ACC112 (cell line): ENCODE results near the gene KCNMB2.

ENCODE experiments used
- H2AFZ ChIP-seq: fragments of 200-600 bp; sonication (generic); one replicate; pipeline ENCODE4 v1.6.0; 2017; ENCODE audit warnings: antibody characterized with exemption, low read length; ENCODE audit not compliant: unreplicated experiment
- H3K27ac ChIP-seq: fragments of 200-600 bp; sonication (generic); 2 replicates; pipeline ENCODE4 v1.5.1; 2014; ENCODE audit warnings: low read depth, mild to moderate bottlenecking, antibody characterized with exemption, low read length, moderate library complexity
- H3K27me3 ChIP-seq: fragments of 200-600 bp; sonication (generic); 2 replicates; pipeline ENCODE4 v1.6.1; 2014; ENCODE audit warnings: mild to moderate bottlenecking, antibody characterized with exemption, low read length, moderate library complexity, mixed read lengths; ENCODE audit not compliant: insufficient read depth
- H3K36me3 ChIP-seq: fragments of 200-600 bp; sonication (generic); 2 replicates; pipeline ENCODE4 v1.6.1; 2016; ENCODE audit warnings: mild to moderate bottlenecking, antibody characterized with exemption, low read length, moderate library complexity, mixed read lengths; ENCODE audit not compliant: insufficient read depth
- H3K4me1 ChIP-seq: fragments of 200-600 bp; sonication (generic); one replicate; pipeline ENCODE4 v1.6.1; 2016; ENCODE audit warnings: low read length, mixed read lengths; ENCODE audit not compliant: insufficient read depth, unreplicated experiment, control insufficient read depth
- H3K4me3 ChIP-seq: fragments of 200-600 bp; sonication (generic); 2 replicates; pipeline ENCODE4 v1.5.1; 2014; ENCODE audit warnings: mild to moderate bottlenecking, low read depth, low read length
- H3K79me2 ChIP-seq: fragments of 200-600 bp; sonication (generic); one replicate; pipeline ENCODE4 v1.6.0; 2016; ENCODE audit warnings: low read length; ENCODE audit not compliant: control insufficient read depth, unreplicated experiment, insufficient read depth

KCNMB2 gene

GRCh38 chr3:178778589-178778988 lies 242.4 kb downstream of the KCNMB2 start:
- Histone ChIP-seq H3K4me1 (peaks cover 4% of the 10 kb centered on the region), H3K27me3 (no peaks in the 10 kb centered on the region), H3K79me2 (no peaks in the 10 kb centered on the region), H2AFZ (no peak overlapping the region), H3K4me3 (no peak overlapping the region), H3K36me3 (no peaks in the 10 kb centered on the region), H3K27ac (no peak overlapping the region)

- Histone ChIP-seq H3K36me3 (no peaks in the 10 kb centered on the region), H3K27ac (no peak overlapping the region), H3K4me1 (no peaks in the 10 kb centered on the region), H3K4me3 (no peak overlapping the region), H3K79me2 (no peaks in the 10 kb centered on the region), H2AFZ (no peak overlapping the region), H3K27me3 (no peaks in the 10 kb centered on the region)
Observed at GRCh38 chr3:178785961-178786360, 249.7 kb downstream of the KCNMB2 start.

- Histone ChIP-seq H3K27ac (no peak overlapping the region), H3K4me1 (no peaks in the 10 kb centered on the region), H2AFZ (no peak overlapping the region), H3K79me2 (no peaks in the 10 kb centered on the region), H3K4me3 (no peak overlapping the region), H3K27me3 (no peaks in the 10 kb centered on the region), H3K36me3 (no peaks in the 10 kb centered on the region)
Observed at GRCh38 chr3:178787960-178788359, 251.7 kb downstream of the KCNMB2 start.

GRCh38 chr3:178794711-178795110 lies 258.5 kb downstream of the KCNMB2 start:
- Histone ChIP-seq H3K36me3 (no peaks in the 10 kb centered on the region), H3K4me1 (no peaks in the 10 kb centered on the region), H3K27me3 (no peaks in the 10 kb centered on the region), H3K4me3 (no peak overlapping the region), H3K79me2 (no peaks in the 10 kb centered on the region), H3K27ac (no peak overlapping the region), H2AFZ (no peak overlapping the region)

- Histone ChIP-seq H3K79me2 (no peaks in the 10 kb centered on the region), H3K27ac (no peak overlapping the region), H3K27me3 (no peaks in the 10 kb centered on the region), H3K36me3 (no peaks in the 10 kb centered on the region), H2AFZ (no peak overlapping the region), H3K4me1 (no peaks in the 10 kb centered on the region), H3K4me3 (no peak overlapping the region)
Observed at GRCh38 chr3:178795349-178795748, 259.1 kb downstream of the KCNMB2 start.

GRCh38 chr3:178802259-178802658 lies 266.0 kb downstream of the KCNMB2 start:
- no peaks in the 10 kb centered on the region for H3K36me3 ChIP-seq
- H3K27me3 ChIP-seq, result no peaks in the 10 kb centered on the region
- H2AFZ ChIP-seq, result no peak overlapping the region
- H3K4me3 ChIP-seq, result no peak overlapping the region
- no peaks in the 10 kb centered on the region for H3K4me1 ChIP-seq
- H3K27ac ChIP-seq, result no peak overlapping the region
- H3K79me2 ChIP-seq, result no peaks in the 10 kb centered on the region

GRCh38 chr3:178802993-178803693 lies 266.9 kb downstream of the KCNMB2 start:
- no peak overlapping the region for H3K4me3 ChIP-seq

GRCh38 chr3:178804606-178805005 lies 268.4 kb downstream of the KCNMB2 start:
- Histone ChIP-seq H3K4me3 (no peak overlapping the region), H3K27me3 (no peaks in the 10 kb centered on the region), H3K4me1 (no peaks in the 10 kb centered on the region), H3K79me2 (no peaks in the 10 kb centered on the region), H3K36me3 (no peaks in the 10 kb centered on the region), H3K27ac (no peak overlapping the region), H2AFZ (no peak overlapping the region)

More at GRCh38 chr3:178802993-178803693, 266.9 kb downstream of the KCNMB2 start:
- Histone ChIP-seq H3K4me1 (no peaks in the 10 kb centered on the region), H3K27me3 (no peaks in the 10 kb centered on the region), H2AFZ (no peak overlapping the region), H3K79me2 (no peaks in the 10 kb centered on the region), H3K27ac (no peak overlapping the region), H3K36me3 (no peaks in the 10 kb centered on the region)

GRCh38 chr3:178805741-178806140 lies 269.5 kb downstream of the KCNMB2 start:
- Histone ChIP-seq H3K27me3 (no peaks in the 10 kb centered on the region), H3K4me1 (no peaks in the 10 kb centered on the region), H3K4me3 (no peak overlapping the region), H2AFZ (no peak overlapping the region), H3K79me2 (no peaks in the 10 kb centered on the region), H3K36me3 (no peaks in the 10 kb centered on the region), H3K27ac (no peak overlapping the region)

GRCh38 chr3:178806651-178807050 lies 270.4 kb downstream of the KCNMB2 start:
- no peak overlapping the region for H2AFZ ChIP-seq
- H3K79me2 ChIP-seq, result no peaks in the 10 kb centered on the region
- no peak overlapping the region for H3K27ac ChIP-seq
- H3K4me3 ChIP-seq, result no peak overlapping the region
- no peaks in the 10 kb centered on the region for H3K27me3 ChIP-seq
- no peaks in the 10 kb centered on the region for H3K36me3 ChIP-seq
- H3K4me1 ChIP-seq, result no peaks in the 10 kb centered on the region

- Histone ChIP-seq H2AFZ (no peak overlapping the region), H3K27ac (no peak overlapping the region)
Observed at GRCh38 chr3:178807694-178808093, 271.5 kb downstream of the KCNMB2 start.

More at GRCh38 chr3:178807694-178808093, 271.5 kb downstream of the KCNMB2 start:
- Histone ChIP-seq H3K4me1 (no peaks in the 10 kb centered on the region), H3K4me3 (no peak overlapping the region), H3K27me3 (no peaks in the 10 kb centered on the region), H3K36me3 (no peaks in the 10 kb centered on the region), H3K79me2 (no peaks in the 10 kb centered on the region)
